Measurements from ENCODE around the gene CDC123.

DNA sequence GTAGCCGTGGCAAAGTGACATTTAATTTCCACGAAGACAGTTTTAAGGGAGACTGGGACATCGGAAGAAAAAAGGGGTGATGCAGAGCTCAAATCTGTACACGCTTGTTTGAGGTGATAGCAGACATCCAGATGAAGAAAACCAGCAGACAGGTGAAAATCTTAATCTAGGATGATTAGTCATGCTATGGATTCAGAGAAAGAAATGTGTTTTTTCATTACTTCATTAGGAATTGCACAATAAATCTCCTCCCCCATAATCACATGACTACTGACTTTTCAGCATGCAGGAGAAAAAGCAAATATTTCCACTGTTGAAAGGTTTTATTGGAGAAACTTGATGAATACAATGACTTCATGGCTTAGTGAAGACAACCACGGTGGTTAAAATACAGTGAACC lies 2.8 kb upstream of the CDC123 start:
- TF ChIP-seq, protein P1, sequence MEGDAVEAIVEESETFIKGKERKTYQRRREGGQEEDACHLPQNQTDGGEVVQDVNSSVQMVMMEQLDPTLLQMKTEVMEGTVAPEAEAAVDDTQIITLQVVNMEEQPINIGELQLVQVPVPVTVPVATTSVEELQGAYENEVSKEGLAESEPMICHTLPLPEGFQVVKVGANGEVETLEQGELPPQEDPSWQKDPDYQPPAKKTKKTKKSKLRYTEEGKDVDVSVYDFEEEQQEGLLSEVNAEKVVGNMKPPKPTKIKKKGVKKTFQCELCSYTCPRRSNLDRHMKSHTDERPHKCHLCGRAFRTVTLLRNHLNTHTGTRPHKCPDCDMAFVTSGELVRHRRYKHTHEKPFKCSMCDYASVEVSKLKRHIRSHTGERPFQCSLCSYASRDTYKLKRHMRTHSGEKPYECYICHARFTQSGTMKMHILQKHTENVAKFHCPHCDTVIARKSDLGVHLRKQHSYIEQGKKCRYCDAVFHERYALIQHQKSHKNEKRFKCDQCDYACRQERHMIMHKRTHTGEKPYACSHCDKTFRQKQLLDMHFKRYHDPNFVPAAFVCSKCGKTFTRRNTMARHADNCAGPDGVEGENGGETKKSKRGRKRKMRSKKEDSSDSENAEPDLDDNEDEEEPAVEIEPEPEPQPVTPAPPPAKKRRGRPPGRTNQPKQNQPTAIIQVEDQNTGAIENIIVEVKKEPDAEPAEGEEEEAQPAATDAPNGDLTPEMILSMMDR (tag by site-specific recombination; IDR thresholded peaks at IDR 0.05), result no peak
- TF ChIP-seq REST (tag by site-specific recombination; IDR thresholded peaks at IDR 0.05) (no peak), YY1 (tag by site-specific recombination; IDR thresholded peaks at IDR 0.05) (no peak), ZBTB1 (tag by site-specific recombination; IDR thresholded peaks at IDR 0.05) (no peak), ZNF184 (tag by site-specific recombination; IDR thresholded peaks at IDR 0.05) (no peak; the same call in 1 of the 2 replicates), ZNF670 (tag by site-specific recombination; IDR thresholded peaks at IDR 0.05; ENCODE audit: low read depth) (no peak)
- TF ChIP-seq, protein P2, sequence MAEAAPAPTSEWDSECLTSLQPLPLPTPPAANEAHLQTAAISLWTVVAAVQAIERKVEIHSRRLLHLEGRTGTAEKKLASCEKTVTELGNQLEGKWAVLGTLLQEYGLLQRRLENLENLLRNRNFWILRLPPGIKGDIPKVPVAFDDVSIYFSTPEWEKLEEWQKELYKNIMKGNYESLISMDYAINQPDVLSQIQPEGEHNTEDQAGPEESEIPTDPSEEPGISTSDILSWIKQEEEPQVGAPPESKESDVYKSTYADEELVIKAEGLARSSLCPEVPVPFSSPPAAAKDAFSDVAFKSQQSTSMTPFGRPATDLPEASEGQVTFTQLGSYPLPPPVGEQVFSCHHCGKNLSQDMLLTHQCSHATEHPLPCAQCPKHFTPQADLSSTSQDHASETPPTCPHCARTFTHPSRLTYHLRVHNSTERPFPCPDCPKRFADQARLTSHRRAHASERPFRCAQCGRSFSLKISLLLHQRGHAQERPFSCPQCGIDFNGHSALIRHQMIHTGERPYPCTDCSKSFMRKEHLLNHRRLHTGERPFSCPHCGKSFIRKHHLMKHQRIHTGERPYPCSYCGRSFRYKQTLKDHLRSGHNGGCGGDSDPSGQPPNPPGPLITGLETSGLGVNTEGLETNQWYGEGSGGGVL (tag by site-specific recombination; IDR thresholded peaks at IDR 0.05), result no peak

Data from HEK293 (cell line).